HEK293T (cell line): ENCODE measurements around the gene PRDM16.

Experiments
- BHLHE40 ChIP-seq: fragments of 450-650 bp; IDR thresholded peaks from 2 replicates; pipeline ENCODE4 v1.6.1; 2016; ENCODE audit warnings: mild to moderate bottlenecking, moderate library complexity, borderline replicate concordance
- CTBP1 ChIP-seq: fragments of 450-650 bp; IDR thresholded peaks from 2 replicates; pipeline ENCODE4 v1.6.1; 2016; ENCODE audit warnings: borderline replicate concordance
- FOXA1 ChIP-seq: fragments of 450-650 bp; IDR thresholded peaks from 2 replicates; pipeline ENCODE4 v1.6.1; 2016; ENCODE audit warnings: mild to moderate bottlenecking
- FOXM1 ChIP-seq: fragments of 450-650 bp; IDR thresholded peaks from 2 replicates; pipeline ENCODE4 v1.6.1; 2017; ENCODE audit warnings: mild to moderate bottlenecking, borderline replicate concordance
- LEF1 ChIP-seq: fragments of 450-650 bp; IDR thresholded peaks from 2 replicates; pipeline ENCODE4 v1.6.1; 2017; ENCODE audit warnings: mild to moderate bottlenecking, borderline replicate concordance
- SUZ12 ChIP-seq: fragments of 450-650 bp; IDR thresholded peaks from 2 replicates; pipeline ENCODE4 v1.6.1; 2016; ENCODE audit warnings: mild to moderate bottlenecking

GRCh38 chr1:3415260-3416090, 346.5 kb downstream of the PRDM16 start:
- TF ChIP-seq FOXM1 (no peak), CTBP1 (no peak), SUZ12 (no peak), LEF1 (no peak), FOXA1 (no peak), BHLHE40 (no peak)
